Measurements from ENCODE around the gene ITPKA.

ITPKA gene

DNA sequence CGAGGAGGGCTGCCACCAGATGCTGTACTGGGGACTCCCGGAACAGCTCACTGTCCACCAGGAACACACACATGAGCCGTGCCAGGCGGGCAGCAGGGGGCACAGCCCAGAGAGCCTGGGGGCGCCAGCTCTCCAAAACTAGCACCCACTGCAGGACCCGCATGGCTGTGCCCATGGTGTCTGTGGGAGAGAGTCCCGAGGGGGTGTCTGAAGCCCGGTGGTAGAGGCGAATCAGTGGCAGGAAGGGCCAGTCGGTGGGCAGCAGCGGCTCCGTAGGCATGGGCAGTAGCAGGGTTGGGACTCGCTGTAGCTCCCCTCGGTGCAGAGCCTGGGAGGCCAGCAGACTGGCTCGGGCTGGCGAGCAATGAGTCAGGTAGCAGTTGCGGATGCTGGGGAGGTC lies 27.0 kb downstream of the ITPKA start:
- Histone ChIP-seq H3K27ac (no peak overlapping the region), H3K4me2 (no peak overlapping the region), H3K4me3 (no peak overlapping the region), H4K20me1 (peaks cover 0 to 24% (median 0%) of the 10 kb centered on the region in 11 experiments; a peak in 4 of 22 replicates), H3K4me1 (peaks cover 0 to 10% (median 0%) of the 10 kb centered on the region in 10 experiments; a peak in 5 of 20 replicates), H3K9ac (no peak overlapping the region), H3K36me3 (peaks cover 17 to 79% (median 54%) of the 10 kb centered on the region in 11 experiments), H3K27me3 (no peaks in the 10 kb centered on the region), H3K9me3 (replicated peaks in 1 of 11) (no peaks in the 10 kb centered on the region)
- TF ChIP-seq Cebpa-rat (IDR thresholded peaks at IDR 0.05), result no peak

- Histone ChIP-seq H3K27ac (no peak overlapping the region), H3K9me3 (replicated peaks in 1 of 11) (no peaks in the 10 kb centered on the region), H3K27me3 (no peaks in the 10 kb centered on the region), H4K20me1 (peaks cover 0 to 24% (median 0%) of the 10 kb centered on the region in 11 experiments; a peak in 4 of 22 replicates), H3K4me3 (no peak overlapping the region), H3K4me2 (no peak overlapping the region), H3K4me1 (peaks cover 0 to 10% (median 0%) of the 10 kb centered on the region in 10 experiments; a peak in 5 of 20 replicates), H3K9ac (no peak overlapping the region), H3K36me3 (peaks cover 26 to 86% (median 63%) of the 10 kb centered on the region in 11 experiments)
- TF ChIP-seq Cebpa-rat (IDR thresholded peaks at IDR 0.05), result no peak
Measured at GRCh38 chr15:41521614-41522013, 27.9 kb downstream of the ITPKA start.

DNA sequence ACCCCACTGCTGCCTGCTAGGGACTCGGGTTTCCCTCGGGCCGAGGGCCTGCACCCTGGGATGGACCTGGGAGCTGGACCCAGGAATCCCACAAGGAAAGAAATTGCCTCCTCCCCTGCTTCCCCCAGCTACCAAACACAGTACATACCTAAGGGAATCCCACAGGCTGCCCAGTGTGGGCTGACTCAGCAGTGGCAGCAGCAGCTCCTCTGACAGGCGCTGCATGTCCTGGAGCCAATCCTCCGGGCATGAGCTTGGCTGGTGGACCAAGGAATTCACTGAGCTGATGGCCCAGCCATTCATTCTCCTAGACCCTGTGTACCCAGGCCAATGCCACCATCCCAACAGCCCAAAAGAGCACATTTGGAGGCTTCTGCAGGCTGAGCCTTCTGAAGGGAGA lies 29.4 kb downstream of the ITPKA start:
- no peaks in the 10 kb centered on the region for H3K27me3 ChIP-seq
- TF ChIP-seq Cebpa-rat (IDR thresholded peaks at IDR 0.05), result no peak
- peaks cover 0 to 3% (median 0%) of the 10 kb centered on the region in 10 experiments; a peak in 3 of 20 replicates for H3K4me1 ChIP-seq
- H3K9ac ChIP-seq, result no peak overlapping the region
- peaks cover 29 to 86% (median 72%) of the 10 kb centered on the region in 11 experiments for H3K36me3 ChIP-seq
- H3K4me3 ChIP-seq, result no peak overlapping the region
- no peak overlapping the region for H3K4me2 ChIP-seq
- peaks cover 0 to 24% (median 0%) of the 10 kb centered on the region in 11 experiments; a peak in 4 of 22 replicates for H4K20me1 ChIP-seq
- no peaks in the 10 kb centered on the region for H3K9me3 ChIP-seq (replicated peaks in 1 of 11)
- H3K27ac ChIP-seq, result no peak overlapping the region

DNA sequence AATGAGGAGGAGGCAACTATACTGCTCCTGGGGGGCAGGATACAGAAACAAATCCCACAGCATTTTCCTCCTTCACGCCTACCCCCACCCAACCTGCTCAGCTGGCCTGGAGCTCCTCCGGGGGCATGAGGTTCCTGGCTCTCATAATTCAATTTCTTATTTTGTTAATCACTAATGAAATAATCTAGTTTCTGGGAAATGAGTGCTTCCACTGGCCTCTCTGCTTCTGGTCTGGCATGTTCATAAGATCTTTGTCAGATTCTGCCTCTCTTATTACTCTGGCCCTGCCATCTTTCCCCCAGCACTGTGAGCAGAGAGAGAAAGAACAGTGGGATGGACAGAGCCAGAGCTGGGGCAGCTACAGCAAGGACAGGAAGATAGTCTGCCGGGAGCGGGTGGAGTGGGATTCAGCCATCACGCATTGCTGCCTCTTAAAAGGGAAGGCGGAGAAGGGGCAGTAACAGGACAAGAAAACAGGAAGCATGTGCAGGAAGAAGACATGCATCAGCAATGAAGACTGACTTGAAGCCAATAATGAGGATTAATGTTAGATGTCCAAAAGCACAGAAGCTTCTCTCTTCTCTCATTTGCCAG lies 36.8 kb downstream of the ITPKA start:
- Histone ChIP-seq H3K9ac (peak overlapping the region in 9 of 11 experiments; percentile 19 to 66 (median 50); a peak in 14 of 22 replicates), H3K4me2 (peak overlapping the region; percentile 70 to 94 (median 85)), H3K4me1 (peaks cover 13 to 42% (median 34%) of the 10 kb centered on the region in 10 experiments), H3K27me3 (no peaks in the 10 kb centered on the region), H4K20me1 (no peaks in the 10 kb centered on the region; a peak in 1 of 22 replicates), H3K9me3 (replicated peaks in 1 of 11) (no peaks in the 10 kb centered on the region), H3K36me3 (peaks cover 80 to 89% (median 86%) of the 10 kb centered on the region in 11 experiments), H3K4me3 (no peak overlapping the region), H3K27ac (peak overlapping the region in 10 of 11 experiments; percentile 47 to 79 (median 68); a peak in 20 of 22 replicates)
- no peak for TF ChIP-seq Cebpa-rat (IDR thresholded peaks at IDR 0.05)

GRCh38 chr15:41535544-41535943 lies 41.9 kb downstream of the ITPKA start:
- H3K27me3 ChIP-seq, result no peaks in the 10 kb centered on the region
- no peak for TF ChIP-seq Cebpa-rat (IDR thresholded peaks at IDR 0.05)

GRCh38 chr15:41536866-41537265 lies 43.2 kb downstream of the ITPKA start:
- no peaks in the 10 kb centered on the region for H3K9me3 ChIP-seq (replicated peaks in 1 of 11)
- H3K4me2 ChIP-seq, result peak overlapping the region in 8 of 11 experiments; percentile 12 to 57 (median 32); a peak in 11 of 22 replicates
- peaks cover 0 to 13% (median 0%) of the 10 kb centered on the region in 11 experiments; a peak in 2 of 22 replicates for H4K20me1 ChIP-seq
- no peaks in the 10 kb centered on the region for H3K27me3 ChIP-seq
- H3K27ac ChIP-seq, result no peak overlapping the region
- TF ChIP-seq Cebpa-rat (IDR thresholded peaks at IDR 0.05), result no peak
- H3K4me1 ChIP-seq, result peaks cover 0 to 39% (median 30%) of the 10 kb centered on the region in 10 experiments; a peak in 18 of 20 replicates
- peaks cover 49 to 55% (median 54%) of the 10 kb centered on the region in 11 experiments for H3K36me3 ChIP-seq
- H3K9ac ChIP-seq, result no peak overlapping the region
- no peak overlapping the region for H3K4me3 ChIP-seq

More at GRCh38 chr15:41535544-41535943, 41.9 kb downstream of the ITPKA start:
- peak overlapping the region in 8 of 11 experiments; percentile 6 to 57 (median 32); a peak in 15 of 22 replicates for H3K4me2 ChIP-seq
- no peak overlapping the region; a peak in 1 of 22 replicates for H3K27ac ChIP-seq
- H3K4me1 ChIP-seq, result peaks cover 9 to 52% (median 43%) of the 10 kb centered on the region in 10 experiments
- H3K9ac ChIP-seq, result no peak overlapping the region
- H3K36me3 ChIP-seq, result peaks cover 54 to 59% (median 55%) of the 10 kb centered on the region in 11 experiments
- H3K9me3 ChIP-seq (replicated peaks in 1 of 11), result no peaks in the 10 kb centered on the region
- peaks cover 0 to 13% (median 0%) of the 10 kb centered on the region in 11 experiments; a peak in 2 of 22 replicates for H4K20me1 ChIP-seq
- no peak overlapping the region for H3K4me3 ChIP-seq

DNA sequence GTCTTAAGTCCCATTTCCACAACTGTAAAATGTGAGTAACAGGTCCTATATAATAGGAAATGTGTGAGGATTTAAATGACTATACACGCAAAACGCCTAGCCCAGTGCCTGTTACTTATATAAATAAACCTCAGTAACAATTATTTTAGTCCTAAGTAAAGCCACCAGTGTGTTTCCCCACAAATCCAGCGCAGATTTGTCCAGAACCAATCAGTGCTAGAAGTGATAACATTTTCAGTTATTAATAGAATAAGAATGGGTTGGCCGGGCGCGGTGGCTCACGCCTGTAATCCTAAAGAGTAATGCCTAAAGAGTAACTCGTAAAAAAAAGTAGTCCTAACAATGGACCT lies 49.8 kb downstream of the ITPKA start:
- peak overlapping the region; percentile 60 to 93 (median 87); a peak in 21 of 22 replicates for H3K27ac ChIP-seq
- no peak for TF ChIP-seq Cebpa-rat (IDR thresholded peaks at IDR 0.05)

GRCh38 chr15:41544650-41545015 lies 51.0 kb downstream of the ITPKA start:
- H4K20me1 ChIP-seq, result 0 out of 22 replicates have a peak, but pooled peaks cover 0 to 5% (median 0%) of the 10 kb centered on the region in 11 experiments
- H3K4me1 ChIP-seq, result peaks cover 10 to 17% (median 15%) of the 10 kb centered on the region in 10 experiments
- no peaks in the 10 kb centered on the region for H3K27me3 ChIP-seq
- H3K9ac ChIP-seq, result peak overlapping the region in 9 of 11 experiments; percentile 85 to 94 (median 89); a peak in 10 of 22 replicates
- peak in 3 of 11 experiments; percentile 5 to 67 (median 6); a peak in 1 of 22 replicates for TF ChIP-seq Cebpa-rat (IDR thresholded peaks at IDR 0.05)
- H3K36me3 ChIP-seq, result peaks cover 0 to 5% (median 0%) of the 10 kb centered on the region in 11 experiments; a peak in 1 of 22 replicates
- H3K4me3 ChIP-seq, result peak overlapping the region; percentile 80 to 99 (median 89); a peak in 18 of 20 replicates
- H3K4me2 ChIP-seq, result peak overlapping the region; percentile 76 to 97 (median 90); a peak in 21 of 22 replicates
- no peaks in the 10 kb centered on the region for H3K9me3 ChIP-seq (replicated peaks in 1 of 11)
- H3K27ac ChIP-seq, result peak overlapping the region in 10 of 11 experiments; percentile 40 to 93 (median 87); a peak in 13 of 22 replicates

More for the DNA sequence above, 49.8 kb downstream of the ITPKA start:
- H4K20me1 ChIP-seq, result 0 out of 22 replicates have a peak, but pooled peaks cover 0 to 5% (median 0%) of the 10 kb centered on the region in 11 experiments
- peak overlapping the region; percentile 80 to 99 (median 89) for H3K4me3 ChIP-seq
- H3K4me2 ChIP-seq, result peak overlapping the region; percentile 76 to 97 (median 90)
- peak overlapping the region; percentile 82 to 94 (median 89) for H3K9ac ChIP-seq
- H3K36me3 ChIP-seq, result peaks cover 0 to 5% (median 0%) of the 10 kb centered on the region in 11 experiments; a peak in 1 of 22 replicates
- H3K9me3 ChIP-seq (replicated peaks in 1 of 11), result no peaks in the 10 kb centered on the region
- peaks cover 10 to 17% (median 15%) of the 10 kb centered on the region in 10 experiments for H3K4me1 ChIP-seq
- H3K27me3 ChIP-seq, result no peaks in the 10 kb centered on the region

DNA sequence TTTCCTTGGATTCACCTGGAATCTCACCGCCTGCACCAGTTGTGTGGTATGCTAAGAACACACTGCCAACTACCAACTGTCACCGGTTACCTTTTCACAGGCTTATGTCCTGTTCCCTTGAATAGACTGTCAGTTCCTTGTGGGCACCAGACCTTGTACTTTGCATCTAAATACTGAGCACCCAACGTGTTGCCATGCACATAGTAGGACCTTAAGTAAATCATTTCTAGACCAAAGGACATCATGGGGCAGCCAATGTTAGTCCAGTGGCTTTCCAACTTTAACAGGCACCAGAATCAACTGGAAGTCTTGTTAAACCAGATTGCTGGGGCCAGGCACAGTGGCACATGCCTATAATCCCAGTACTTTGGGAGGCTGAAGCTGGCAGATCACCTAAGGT lies 51.5 kb downstream of the ITPKA start:
- Histone ChIP-seq H3K27ac (peak overlapping the region in 3 of 11 experiments; percentile 40 to 93 (median 91); a peak in 2 of 22 replicates), H3K4me3 (no peak overlapping the region), H3K4me2 (peak overlapping the region in 1 of 11 experiments; percentile 92; a peak in 1 of 22 replicates), H3K36me3 (peaks cover 0 to 5% (median 0%) of the 10 kb centered on the region in 11 experiments; a peak in 1 of 22 replicates), H3K4me1 (peaks cover 10 to 17% (median 15%) of the 10 kb centered on the region in 10 experiments), H3K9me3 (replicated peaks in 1 of 11) (no peaks in the 10 kb centered on the region), H4K20me1 (0 out of 22 replicates have a peak, but pooled peaks cover 0 to 5% (median 0%) of the 10 kb centered on the region in 11 experiments), H3K27me3 (no peaks in the 10 kb centered on the region), H3K9ac (no peak overlapping the region)
- no peak for TF ChIP-seq Cebpa-rat (IDR thresholded peaks at IDR 0.05)

Measured in BLaER1 treated with 17β-estradiol and CSF1 and Interleukin-3, amounts not matched to agents 10 nM and 100 nM (cell line).